ENCODE data around the gene DNAJC28. TPM values are rescaled to one million over a fixed set of nuclear protein-coding genes. Genes with fewer than 3 reads are reported as not detected.

Gene DNAJC28
- total RNA-seq, 2 donors from 2014 or later: 0.54 to 0.79 TPM

Other genes starting within 250 kb of the DNAJC28 start
- gene IL10RB, start 225.3 kb downstream of the DNAJC28 start, total RNA-seq: 10 to 100 TPM; 30.1 to 46.7 TPM
- gene IFNAR1, start 166.7 kb downstream of the DNAJC28 start, total RNA-seq: 10 to 100 TPM; 38.5 to 38.8 TPM
- gene IFNGR2, start 88.3 kb downstream of the DNAJC28 start, total RNA-seq: 1 to 10 TPM; 5.8 to 8.5 TPM
- 10 to 100 TPM; 20.0 to 22.5 TPM for gene TMEM50B, start 11.7 kb downstream of the DNAJC28 start, total RNA-seq
- 100 to 1,000 TPM in 1 of 2 donors, 10 to 100 TPM in 1; 91.9 to 196 TPM for gene GART, start 50.4 kb upstream of the DNAJC28 start, total RNA-seq
- gene SON, start 51.3 kb upstream of the DNAJC28 start, total RNA-seq: 100 to 1,000 TPM; 242 to 282 TPM
- 10 to 100 TPM; 39.8 to 43.0 TPM for gene DONSON, start 97.0 kb upstream of the DNAJC28 start, total RNA-seq
- 10 to 100 TPM; 29.5 to 52.8 TPM for gene CRYZL1, start 150.0 kb upstream of the DNAJC28 start, total RNA-seq
- 1 to 10 TPM; 3.8 to 4.3 TPM for gene ITSN1, start 150.8 kb upstream of the DNAJC28 start, total RNA-seq

Measured in activated T-helper 17 cell treated with anti-CD3 and anti-CD28 coated beads, Interleukin-2, amount 50 U/mL, for 72 hours (primary cell).